Activated T-helper 2 cell treated with anti-CD3 and anti-CD28 coated beads, Interferon-gamma antibody, Interleukin-2, Interleukin-4, amounts not matched to agents 10 μg/mL and 5 μg/mL and 100 μg/mL, durations not matched to agents 14 hours and 24 hours and 36 hours (primary cell): Measurements from ENCODE around the gene DRC7. TPM values are rescaled to one million over a fixed set of nuclear protein-coding genes. Genes with fewer than 3 reads are reported as not detected.

Experiments used
- DNase-seq: peaks from one replicate; pipeline ENCODE4 v3.0.0; 2021; ENCODE audit warnings: low spot score
- H3K27ac Mint-ChIP-seq: one replicate; pipeline ENCODE4 v1.8.0; 2021; ENCODE audit warnings: mixed read lengths
- H3K27me3 Mint-ChIP-seq: one replicate; pipeline ENCODE4 v1.8.0; 2021; ENCODE audit warnings: low read depth, mixed read lengths
- H3K36me3 Mint-ChIP-seq: one replicate; pipeline ENCODE4 v1.8.0; 2021; ENCODE audit warnings: low read depth, mixed read lengths
- H3K4me1 Mint-ChIP-seq: one replicate; pipeline ENCODE4 v1.8.0; 2021; ENCODE audit warnings: low read depth, mixed read lengths
- H3K4me3 Mint-ChIP-seq: one replicate; pipeline ENCODE4 v1.8.0; 2021; ENCODE audit warnings: low read depth, mild to moderate bottlenecking, moderate library complexity, mixed read lengths
- H3K9me3 Mint-ChIP-seq: one replicate; pipeline ENCODE4 v1.8.0; 2021; ENCODE audit warnings: mixed read lengths
- intact Hi-C: fragments of 100-400 bp; cut with micrococcal nuclease; formaldehyde crosslinking; loops from one replicate; pipeline ENCODE4 v1.15.1; 2023
- total RNA-seq: library from RNA; stranded (reverse); gene quantifications from 2 replicates; pipeline ENCODE4 v1.2.3, GENCODE V29; 2022

Gene DRC7
- total RNA-seq, 1 donor from 2014 or later, result not detected

DNA sequence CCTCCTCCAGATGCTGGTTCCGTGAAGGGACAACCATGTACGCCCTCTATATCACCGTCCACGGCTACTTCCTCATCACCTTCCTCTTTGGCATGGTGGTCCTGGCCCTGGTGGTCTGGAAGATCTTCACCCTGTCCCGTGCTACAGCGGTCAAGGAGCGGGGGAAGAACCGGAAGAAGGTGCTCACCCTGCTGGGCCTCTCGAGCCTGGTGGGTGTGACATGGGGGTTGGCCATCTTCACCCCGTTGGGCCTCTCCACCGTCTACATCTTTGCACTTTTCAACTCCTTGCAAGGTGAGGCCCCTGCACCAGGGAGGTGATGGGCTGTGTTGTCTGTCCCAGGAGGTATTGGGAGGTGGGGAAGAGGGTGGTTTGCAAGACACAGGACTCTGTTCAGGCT lies 9.0 kb upstream of the DRC7 start:
- intact Hi-C loops, result loop anchor here (5.0 kb wide), 1 partner anchor 37 kb away; no protein-coding TSS in a partner anchor
- no peak overlapping the region for H3K27ac Mint-ChIP-seq
- no peak overlapping the region for H3K4me3 Mint-ChIP-seq
- H3K4me1 Mint-ChIP-seq, result peaks cover 15% of the 10 kb centered on the region
- H3K27me3 Mint-ChIP-seq, result no peaks in the 10 kb centered on the region
- DNase-seq, result no peak
- H3K36me3 Mint-ChIP-seq, result no peaks in the 10 kb centered on the region
- H3K9me3 Mint-ChIP-seq, result no peaks in the 10 kb centered on the region

DNA sequence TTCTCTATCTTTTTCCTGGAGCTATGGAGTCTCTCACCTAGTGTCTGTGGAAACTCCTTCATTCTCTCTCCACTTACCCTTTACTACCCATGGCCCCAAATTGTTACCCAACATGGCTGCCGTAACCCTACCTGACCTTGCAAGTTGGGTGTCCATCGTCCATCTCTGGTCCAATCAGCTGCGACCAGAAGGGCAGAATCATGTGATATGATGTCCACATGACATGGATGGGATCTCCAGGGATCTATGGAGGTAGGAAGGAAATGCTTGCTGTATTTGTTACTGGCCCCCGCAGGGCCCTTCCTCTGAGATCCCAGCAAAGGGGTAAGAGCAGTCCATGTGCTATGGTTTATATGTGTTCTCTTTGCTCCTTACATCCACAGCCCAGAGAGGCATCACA lies 8.0 kb upstream of the DRC7 start:
- no peak for DNase-seq
- Mint-ChIP-seq H3K9me3 (no peaks in the 10 kb centered on the region), H3K4me3 (no peak overlapping the region), H3K36me3 (no peaks in the 10 kb centered on the region), H3K27me3 (peaks cover 2% of the 10 kb centered on the region), H3K27ac (no peak overlapping the region), H3K4me1 (peaks cover 17% of the 10 kb centered on the region)
- intact Hi-C loops, result loop anchor here (5.0 kb wide), 1 partner anchor 36 kb away; no protein-coding TSS in a partner anchor

DNA sequence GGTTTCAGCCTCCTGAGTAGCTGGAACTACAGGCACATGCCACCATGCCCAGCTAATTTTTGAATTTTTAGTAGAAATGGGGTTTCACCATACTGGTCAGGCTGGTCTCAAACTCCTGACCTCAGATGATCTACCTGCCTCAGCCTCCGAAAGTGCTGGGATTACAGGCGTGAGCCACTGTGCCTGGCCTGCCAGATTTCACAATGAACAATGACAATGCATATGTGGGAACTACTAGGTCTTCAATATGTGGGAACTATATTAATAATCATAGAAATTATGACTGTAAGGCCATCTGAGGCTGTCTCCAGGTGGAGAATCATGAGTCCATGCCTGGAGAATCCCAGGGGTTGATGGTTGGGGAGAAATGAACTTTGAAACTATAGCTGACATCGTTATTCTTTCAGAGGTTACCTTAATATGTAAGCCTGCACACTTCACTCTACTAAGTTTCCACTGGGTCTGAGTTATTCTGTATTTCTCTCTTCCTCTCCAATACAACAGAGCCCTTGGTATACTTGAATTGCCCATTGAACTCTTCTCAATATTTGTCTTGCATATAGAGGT lies 7.2 kb upstream of the DRC7 start:
- H3K27me3 Mint-ChIP-seq, result peaks cover 5% of the 10 kb centered on the region
- no peak overlapping the region for H3K27ac Mint-ChIP-seq
- no peak overlapping the region for H3K4me3 Mint-ChIP-seq
- H3K4me1 Mint-ChIP-seq, result peaks cover 17% of the 10 kb centered on the region
- no peaks in the 10 kb centered on the region for H3K36me3 Mint-ChIP-seq
- intact Hi-C loops, result loop anchor here (5.0 kb wide), 1 partner anchor 35 kb away; no protein-coding TSS in a partner anchor
- no peaks in the 10 kb centered on the region for H3K9me3 Mint-ChIP-seq
- no peak for DNase-seq

DNA sequence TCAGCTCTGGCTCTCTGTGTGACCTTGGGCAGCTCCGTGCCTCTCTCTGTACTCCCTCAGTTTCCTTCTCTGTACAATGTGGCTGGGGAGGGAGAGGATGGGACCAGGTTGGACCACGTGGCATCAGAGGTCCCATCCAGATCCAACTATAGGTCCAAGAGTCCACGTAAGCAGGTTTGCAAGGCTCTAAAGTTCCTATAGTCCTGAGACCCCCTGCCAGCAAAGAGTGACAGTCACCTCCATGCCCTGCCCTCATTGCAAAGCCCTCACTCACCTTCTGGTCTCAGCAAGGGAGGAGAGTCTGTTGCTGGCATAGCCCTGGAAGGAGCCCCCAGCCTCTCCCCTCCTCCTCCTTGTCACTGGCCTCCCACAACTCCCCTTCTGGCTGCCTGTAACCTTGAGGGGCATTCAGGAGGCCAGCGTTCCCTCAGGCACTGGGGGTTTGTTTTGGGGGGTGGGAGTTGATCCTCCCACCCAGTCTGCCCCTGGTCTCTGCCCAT lies 6.1 kb upstream of the DRC7 start:
- Mint-ChIP-seq H3K27ac (no peak overlapping the region), H3K27me3 (peaks cover 7% of the 10 kb centered on the region), H3K4me3 (no peak overlapping the region), H3K36me3 (no peaks in the 10 kb centered on the region), H3K9me3 (no peaks in the 10 kb centered on the region), H3K4me1 (peaks cover 17% of the 10 kb centered on the region)
- no peak for DNase-seq
- intact Hi-C loops, result loop anchor here (5.0 kb wide), 1 partner anchor 34 kb away; no protein-coding TSS in a partner anchor

DNA sequence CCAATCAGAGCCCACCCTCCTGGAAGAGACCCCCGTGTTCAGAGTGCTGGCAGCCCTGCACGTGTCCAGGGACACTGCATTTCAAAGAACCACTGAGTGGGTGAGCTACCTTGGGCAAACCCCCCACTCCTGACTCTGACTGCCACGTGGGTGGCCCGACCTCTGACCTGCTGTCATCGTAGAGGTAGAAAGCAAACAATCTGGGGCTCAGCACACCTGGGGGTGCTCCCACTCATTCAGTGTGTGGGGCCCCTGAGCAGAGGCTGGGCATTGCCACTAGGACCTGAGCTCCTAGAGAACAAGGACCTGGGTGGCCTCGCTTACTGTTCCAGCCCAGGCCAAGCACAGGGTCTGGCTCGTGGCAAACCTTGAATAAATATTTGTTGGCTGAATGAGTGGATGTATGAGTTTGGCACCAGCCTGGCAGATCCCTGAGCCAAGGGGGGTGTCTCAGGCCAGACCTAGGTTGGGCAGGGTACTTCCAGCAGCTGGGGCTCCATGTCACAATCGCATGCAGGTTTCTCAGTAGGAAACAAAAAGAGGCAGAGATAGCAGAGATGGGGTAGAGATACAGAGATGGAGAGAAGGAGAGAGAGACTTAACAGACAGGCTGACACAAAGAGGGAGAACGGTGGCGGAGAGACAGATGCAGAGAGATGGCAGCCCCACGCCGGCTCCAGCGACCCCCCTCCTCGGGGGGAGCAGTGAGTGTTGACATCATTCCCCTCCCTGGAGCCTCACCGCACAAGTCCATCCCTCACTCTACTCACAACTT lies 5.4 kb upstream of the DRC7 start:
- Mint-ChIP-seq H3K9me3 (no peaks in the 10 kb centered on the region), H3K4me1 (peaks cover 17% of the 10 kb centered on the region), H3K36me3 (no peaks in the 10 kb centered on the region), H3K27ac (peak overlapping the region; percentile 66), H3K4me3 (no peak overlapping the region), H3K27me3 (peaks cover 8% of the 10 kb centered on the region)
- no peak for DNase-seq
- intact Hi-C loops, result loop anchor here (5.0 kb wide), 1 partner anchor 33 kb away; no protein-coding TSS in a partner anchor

DNA sequence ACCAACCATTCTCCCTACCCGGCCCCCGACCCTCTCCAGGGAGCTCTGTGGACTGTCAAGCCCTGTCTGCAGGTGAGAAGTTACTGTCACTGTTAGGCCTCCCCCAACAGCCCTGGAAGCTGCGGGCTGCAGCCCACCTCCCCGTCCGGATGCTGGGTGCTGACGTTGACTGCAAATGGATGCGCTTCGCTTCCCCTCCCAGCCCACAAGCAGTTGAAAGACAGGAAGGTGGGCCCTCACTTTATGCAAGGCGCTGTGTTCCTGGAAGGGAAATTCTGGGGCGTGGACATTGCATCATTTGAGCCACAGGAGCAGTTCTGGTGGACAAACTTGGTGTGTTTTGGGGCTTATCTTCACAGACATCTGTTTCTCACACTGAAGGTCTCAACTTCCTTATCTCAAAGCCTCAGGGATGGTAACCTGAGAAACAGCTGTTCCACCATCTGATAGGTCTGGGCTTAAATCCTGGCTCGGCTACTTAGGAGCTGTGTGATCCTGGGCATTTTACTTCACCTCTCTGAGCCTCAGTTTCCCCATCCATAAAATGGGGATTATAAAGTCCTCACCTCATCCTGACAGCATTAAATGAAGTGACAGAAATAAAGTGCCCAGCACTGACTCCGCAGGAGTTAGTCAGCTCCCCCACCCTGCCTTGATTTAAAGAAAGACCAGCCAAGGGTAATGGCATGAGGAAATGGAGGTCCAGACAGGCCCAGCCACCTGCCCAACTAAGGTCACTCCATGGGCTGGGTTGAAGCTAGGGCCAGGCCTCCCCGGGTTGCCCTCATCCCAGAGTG lies 4.6 kb upstream of the DRC7 start:
- no peaks in the 10 kb centered on the region for H3K9me3 Mint-ChIP-seq
- H3K36me3 Mint-ChIP-seq, result no peaks in the 10 kb centered on the region
- H3K4me3 Mint-ChIP-seq, result no peak overlapping the region
- H3K27ac Mint-ChIP-seq, result no peak overlapping the region
- peaks cover 8% of the 10 kb centered on the region for H3K27me3 Mint-ChIP-seq
- DNase-seq, result peak; percentile 37
- intact Hi-C loops, result loop anchor here (5.0 kb wide), 1 partner anchor 32 kb away; no protein-coding TSS in a partner anchor
- H3K4me1 Mint-ChIP-seq, result peaks cover 21% of the 10 kb centered on the region

DNA sequence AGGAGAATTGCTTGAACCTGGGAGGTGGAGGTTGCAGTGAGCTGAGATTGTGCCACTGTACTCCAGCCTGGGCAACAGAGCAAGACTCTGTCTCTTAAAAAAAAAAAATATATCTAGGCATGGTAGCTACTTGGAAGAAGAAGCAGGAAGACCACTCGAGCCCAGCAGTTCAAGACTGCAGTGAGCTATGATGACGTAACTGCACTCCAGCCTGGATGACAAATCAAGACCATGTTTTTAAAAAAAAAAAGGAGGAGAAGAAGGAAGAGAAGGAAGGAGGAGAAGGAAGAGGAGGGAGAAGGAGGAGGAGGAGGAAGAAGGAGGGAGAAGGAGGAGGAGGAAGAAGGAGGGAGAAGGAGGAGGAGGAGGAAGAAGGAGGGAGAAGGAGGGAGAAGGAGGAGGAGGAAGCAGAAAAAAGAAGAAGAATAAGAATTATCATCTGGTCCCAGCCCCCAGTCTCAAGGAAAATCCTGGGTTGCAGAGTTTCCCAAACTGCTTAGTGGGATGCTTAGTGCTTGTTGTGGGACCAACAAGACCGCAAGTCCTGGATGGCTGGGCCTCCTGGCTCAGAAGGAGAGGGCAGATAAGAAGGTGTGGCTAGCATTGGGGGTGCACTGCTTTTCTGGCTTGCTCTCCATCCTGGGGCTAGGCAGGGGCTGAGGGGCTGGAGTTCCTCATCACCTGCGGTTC lies 3.7 kb upstream of the DRC7 start:
- no peak for DNase-seq
- H3K27me3 Mint-ChIP-seq, result peaks cover 8% of the 10 kb centered on the region
- H3K9me3 Mint-ChIP-seq, result no peaks in the 10 kb centered on the region
- no peak overlapping the region for H3K27ac Mint-ChIP-seq
- peaks cover 21% of the 10 kb centered on the region for H3K4me1 Mint-ChIP-seq
- no peak overlapping the region for H3K4me3 Mint-ChIP-seq
- intact Hi-C loops, result no loop called here
- H3K36me3 Mint-ChIP-seq, result no peaks in the 10 kb centered on the region

DNA sequence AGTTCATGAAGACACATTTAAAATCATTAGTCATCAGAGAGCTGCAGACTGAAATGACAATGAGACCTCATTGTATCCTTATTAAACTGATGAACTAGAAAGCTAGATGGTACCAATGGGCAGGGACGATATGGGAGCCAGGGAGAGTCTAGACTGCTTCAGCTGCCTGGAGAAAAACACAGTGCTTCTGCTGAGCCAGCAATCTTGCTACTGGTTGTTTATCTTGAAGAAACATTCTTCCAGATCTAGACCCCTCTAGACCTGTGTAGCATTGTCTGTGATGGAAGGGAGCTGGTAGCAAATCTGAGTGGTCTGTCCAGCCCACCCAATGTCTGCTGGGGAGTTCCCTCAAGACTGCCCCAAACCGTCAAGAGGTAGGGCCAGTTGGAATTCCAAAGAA lies 2.0 kb upstream of the DRC7 start:
- no peak for DNase-seq
- Mint-ChIP-seq H3K27me3 (peaks cover 8% of the 10 kb centered on the region), H3K36me3 (no peaks in the 10 kb centered on the region), H3K4me3 (no peak overlapping the region), H3K4me1 (peaks cover 21% of the 10 kb centered on the region), H3K27ac (no peak overlapping the region), H3K9me3 (no peaks in the 10 kb centered on the region)
- intact Hi-C loops, result no loop called here

DNA sequence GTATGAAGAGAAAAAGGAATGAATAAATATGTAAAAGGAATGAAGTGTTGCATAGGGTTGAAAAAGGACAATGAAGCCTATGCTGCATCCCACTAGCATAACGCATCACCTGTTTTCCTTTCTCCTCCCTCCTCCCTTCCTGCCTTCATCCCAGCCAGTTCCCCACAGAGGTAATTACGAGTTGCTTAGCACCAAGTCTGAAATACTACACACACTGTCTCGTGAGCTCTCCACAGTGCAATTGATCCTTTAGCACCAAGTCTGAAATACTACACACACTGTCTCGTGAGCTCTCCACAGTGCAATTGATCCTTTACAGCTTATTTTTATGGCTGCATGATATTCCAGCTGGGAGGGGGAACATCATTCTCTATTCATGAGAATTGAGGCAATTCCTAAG lies 1.1 kb upstream of the DRC7 start:
- peaks cover 8% of the 10 kb centered on the region for H3K27me3 Mint-ChIP-seq
- no peaks in the 10 kb centered on the region for H3K36me3 Mint-ChIP-seq
- H3K4me3 Mint-ChIP-seq, result no peak overlapping the region
- peaks cover 21% of the 10 kb centered on the region for H3K4me1 Mint-ChIP-seq
- H3K9me3 Mint-ChIP-seq, result no peaks in the 10 kb centered on the region
- DNase-seq, result no peak
- intact Hi-C loops, result no loop called here
- no peak overlapping the region for H3K27ac Mint-ChIP-seq

DNA sequence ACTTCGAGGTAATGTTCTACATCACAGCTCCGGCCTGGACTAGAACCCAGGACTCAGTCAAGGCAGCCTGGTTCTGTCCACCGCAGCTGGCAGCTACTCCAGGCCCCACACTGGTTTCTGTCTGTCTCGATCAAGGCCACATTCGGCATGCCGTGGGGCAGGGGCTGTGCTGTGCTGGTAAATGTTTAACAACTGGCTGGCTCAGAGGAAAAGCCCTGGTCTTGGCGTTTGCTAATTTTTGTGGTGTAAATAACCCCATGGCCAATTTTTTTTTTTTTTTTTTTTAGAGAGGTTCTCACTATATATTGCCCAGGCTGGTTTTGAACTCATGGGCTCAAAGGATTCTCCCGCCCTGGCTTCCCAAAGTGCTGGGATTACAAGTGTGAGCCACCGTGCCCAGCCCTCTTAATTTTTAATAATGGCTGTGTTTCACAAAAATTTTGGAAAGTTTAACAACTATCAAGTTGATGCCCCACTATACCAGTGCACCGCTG lies 328 bp upstream of the DRC7 start:
- H3K27ac Mint-ChIP-seq, result no peak overlapping the region
- no peaks in the 10 kb centered on the region for H3K36me3 Mint-ChIP-seq

DNA sequence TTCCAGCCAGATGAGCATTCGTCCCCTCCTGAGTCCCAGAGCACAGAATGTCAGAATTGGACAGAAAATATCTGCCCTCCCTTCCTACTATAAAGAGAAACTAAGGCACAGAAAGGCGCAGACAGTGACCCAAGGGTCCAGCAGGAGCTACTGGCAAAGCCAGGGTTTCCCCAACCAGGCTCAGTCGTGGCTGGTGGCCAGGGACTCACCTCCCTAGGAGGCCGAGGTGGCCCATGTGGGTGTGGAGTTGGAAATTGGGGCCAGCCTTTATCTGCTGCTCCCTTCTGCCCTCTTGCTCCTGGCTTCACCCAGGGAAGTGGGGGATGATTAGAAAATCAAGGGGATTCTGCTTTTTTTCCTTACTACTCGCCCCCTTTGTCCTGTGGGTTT lies 1.1 kb downstream of the DRC7 start:
- Mint-ChIP-seq H3K4me1 (peaks cover 6% of the 10 kb centered on the region), H3K9me3 (no peaks in the 10 kb centered on the region), H3K27me3 (peaks cover 8% of the 10 kb centered on the region), H3K27ac (no peak overlapping the region), H3K36me3 (no peaks in the 10 kb centered on the region), H3K4me3 (no peak overlapping the region)
- DNase-seq, result no peak
- intact Hi-C loops, result no loop called here

More for the DNA sequence above, 328 bp upstream of the DRC7 start:
- Mint-ChIP-seq H3K27me3 (peaks cover 8% of the 10 kb centered on the region), H3K9me3 (no peaks in the 10 kb centered on the region), H3K4me3 (no peak overlapping the region), H3K4me1 (peaks cover 17% of the 10 kb centered on the region)
- no peak for DNase-seq
- intact Hi-C loops, result no loop called here

DNA sequence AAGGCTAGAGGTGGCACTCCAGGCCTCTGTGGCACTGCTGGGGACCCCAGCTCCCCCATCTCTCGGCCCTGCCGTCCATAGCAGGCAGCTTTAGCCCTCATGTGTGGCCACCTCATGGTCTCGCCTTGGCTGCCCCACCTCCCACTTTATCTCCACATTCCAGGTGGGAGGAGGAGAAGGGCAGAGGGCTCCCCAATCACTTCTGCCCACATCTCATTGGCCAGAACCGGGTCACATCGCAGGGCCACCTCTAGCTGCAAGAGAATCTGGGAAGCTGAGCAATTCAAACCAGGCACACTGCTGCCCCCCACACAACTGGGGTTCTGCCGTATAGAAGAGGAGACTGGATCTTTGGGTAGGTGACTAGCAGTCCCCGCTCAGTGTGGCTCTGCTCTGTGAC lies 1.6 kb downstream of the DRC7 start:
- no peak for DNase-seq
- intact Hi-C loops, result no loop called here
- Mint-ChIP-seq H3K4me3 (no peak overlapping the region), H3K4me1 (peaks cover 3% of the 10 kb centered on the region), H3K9me3 (no peaks in the 10 kb centered on the region), H3K27ac (no peak overlapping the region), H3K36me3 (no peaks in the 10 kb centered on the region), H3K27me3 (peaks cover 6% of the 10 kb centered on the region)
